H9 (cell line): ENCODE results near the gene DACT2. TPM values are rescaled to one million over a fixed set of nuclear protein-coding genes. Genes with fewer than 3 reads are reported as not detected.
A peak's percentile ranks its signal among the peaks of the same experiment; 100 is the strongest.

ENCODE experiments used
- DNase-seq: peaks from one replicate; pipeline ENCODE4 v3.0.0-alpha.2; 2017
- H2AFZ ChIP-seq: one replicate; pipeline ENCODE4 v1.6.1; 2013; ENCODE audit warnings: mild to moderate bottlenecking, low read length, control low read depth, moderate library complexity
- H2AK5ac ChIP-seq: 2 replicates; pipeline ENCODE4 v1.6.1; 2013; ENCODE audit warnings: low read length, control low read depth, mixed read lengths; ENCODE audit not compliant: insufficient read length
- H2BK120ac ChIP-seq: one replicate; pipeline ENCODE4 v1.6.1; 2013; ENCODE audit warnings: low read depth, mild to moderate bottlenecking, low read length, control low read depth, inconsistent platforms; ENCODE audit not compliant: poor library complexity, severe bottlenecking
- H2BK12ac ChIP-seq: 2 replicates; pipeline ENCODE4 v1.6.1; 2013; ENCODE audit warnings: low read length, control low read depth, mixed read lengths, low read depth; ENCODE audit not compliant: insufficient read length
- H2BK15ac ChIP-seq: 2 replicates; pipeline ENCODE4 v1.6.1; 2013; ENCODE audit warnings: low read depth, low read length, control low read depth
- H2BK20ac ChIP-seq: one replicate; pipeline ENCODE4 v1.6.1; 2013; ENCODE audit warnings: low read depth, mild to moderate bottlenecking, low read length, control low read depth, inconsistent platforms; ENCODE audit not compliant: poor library complexity, severe bottlenecking
- H2BK5ac ChIP-seq: 2 replicates; pipeline ENCODE4 v1.6.1; 2013; ENCODE audit warnings: low read length, control low read depth, mixed read lengths; ENCODE audit not compliant: insufficient read length
- H3K14ac ChIP-seq: 2 replicates; pipeline ENCODE4 v1.6.1; 2013; ENCODE audit warnings: low read length, control low read depth; ENCODE audit not compliant: insufficient read depth
- H3K18ac ChIP-seq: 2 replicates; pipeline ENCODE4 v1.6.1; 2013; ENCODE audit warnings: low read depth, mild to moderate bottlenecking, mixed read lengths, low read length, control low read depth; ENCODE audit not compliant: insufficient read length
- H3K23ac ChIP-seq: 2 replicates; pipeline ENCODE4 v1.6.1; 2013; ENCODE audit warnings: low read length, control low read depth, mixed read lengths, low read depth; ENCODE audit not compliant: insufficient read length
- H3K23me2 ChIP-seq: 2 replicates; pipeline ENCODE4 v1.6.1; 2013; ENCODE audit warnings: low read depth, mild to moderate bottlenecking, mixed read lengths, low read length, control low read depth; ENCODE audit not compliant: insufficient read length, poor library complexity, severe bottlenecking
- H3K27ac ChIP-seq: 2 replicates; pipeline ENCODE4 v1.5.1; 2013; ENCODE audit warnings: low read length, control low read depth, mixed read lengths, low read depth; ENCODE audit not compliant: insufficient read length
- H3K27me3 ChIP-seq: 2 replicates; pipeline ENCODE4 v1.6.1; 2013; ENCODE audit warnings: low read length, control low read depth, inconsistent platforms; ENCODE audit not compliant: insufficient read depth
- H3K4ac ChIP-seq: 2 replicates; pipeline ENCODE4 v1.6.1; 2013; ENCODE audit warnings: low read depth, mild to moderate bottlenecking, control low read depth, inconsistent platforms, low read length, moderate library complexity
- H3K4me1 ChIP-seq: 2 replicates; pipeline ENCODE4 v1.6.1; 2013; ENCODE audit warnings: low read length, control low read depth, inconsistent platforms; ENCODE audit not compliant: insufficient read depth
- H3K4me2 ChIP-seq: 2 replicates; pipeline ENCODE4 v1.6.1; 2013; ENCODE audit warnings: low read length, control low read depth, mixed read lengths; ENCODE audit not compliant: insufficient read length, insufficient read depth
- H3K56ac ChIP-seq: 2 replicates; pipeline ENCODE4 v1.6.1; 2013; ENCODE audit warnings: low read depth, mild to moderate bottlenecking, mixed read lengths, low read length, control low read depth; ENCODE audit not compliant: insufficient read length
- H3K79me1 ChIP-seq: 2 replicates; pipeline ENCODE4 v1.6.1; 2013; ENCODE audit warnings: low read depth, mild to moderate bottlenecking, moderate library complexity, low read length, control low read depth, inconsistent platforms; ENCODE audit not compliant: insufficient read depth, poor library complexity, severe bottlenecking
- H3K79me2 ChIP-seq: 2 replicates; pipeline ENCODE4 v1.6.1; 2013; ENCODE audit warnings: low read length, control low read depth, inconsistent platforms; ENCODE audit not compliant: insufficient read depth
- H3K9ac ChIP-seq: 2 replicates; pipeline ENCODE4 v1.6.1; 2013; ENCODE audit warnings: low read length, control low read depth, mixed read lengths; ENCODE audit not compliant: insufficient read length; ENCODE audit errors: extremely low read depth
- H3K9me3 ChIP-seq: one replicate; pipeline ENCODE4 v1.6.1; 2013; ENCODE audit warnings: low read depth, low read length, inconsistent platforms; ENCODE audit not compliant: control insufficient read depth
- H3T11ph ChIP-seq: one replicate; pipeline ENCODE4 v1.6.1; 2013; ENCODE audit warnings: mild to moderate bottlenecking, low read length, control low read depth, inconsistent platforms
- H4K20me1 ChIP-seq: one replicate; pipeline ENCODE4 v1.6.1; 2013; ENCODE audit not compliant: control insufficient read depth, insufficient read length, insufficient read depth
- H4K5ac ChIP-seq: 2 replicates; pipeline ENCODE4 v1.6.1; 2013; ENCODE audit warnings: low read depth, mild to moderate bottlenecking, mixed read lengths, low read length, control low read depth; ENCODE audit not compliant: insufficient read length
- H4K8ac ChIP-seq: replicated peaks from 2 replicates; pipeline ENCODE4 v1.6.1; 2013; ENCODE audit warnings: low read length, control low read depth, mixed read lengths, low read depth; ENCODE audit not compliant: insufficient read length
- H4K91ac ChIP-seq: 2 replicates; pipeline ENCODE4 v1.6.1; 2013; ENCODE audit warnings: low read depth, mild to moderate bottlenecking, moderate library complexity, mixed read lengths, low read length, control low read depth; ENCODE audit not compliant: insufficient read length
- H3K27ac Mint-ChIP-seq, 3 experiments: 2 replicates in 2 of 3; 3 replicates in 1 of 3; pipeline ENCODE4 v1.8.0; 2020 to 2021; ENCODE audit warnings: mixed read lengths in 3 of 3, mild to moderate bottlenecking in 1 of 3, moderate library complexity in 1 of 3
- H3K27me3 Mint-ChIP-seq: 2 replicates; pipeline ENCODE4 v1.8.0; 2021; ENCODE audit warnings: low read depth, mild to moderate bottlenecking, moderate library complexity, mixed read lengths
- H3K36me3 Mint-ChIP-seq, 3 experiments: 2 replicates in 2 of 3; 3 replicates in 1 of 3; pipeline ENCODE4 v1.8.0; 2020 to 2021; ENCODE audit warnings: low read depth in 3 of 3, mixed read lengths in 3 of 3; ENCODE audit not compliant: insufficient read depth in 1 of 3
- H3K4me1 Mint-ChIP-seq, 2 experiments: 2 replicates each; pipeline ENCODE4 v1.8.0; 2020; ENCODE audit warnings: mixed read lengths in 2 of 2
- H3K4me3 Mint-ChIP-seq, 2 experiments: 2 replicates in 1 of 2; 3 replicates in 1 of 2; pipeline ENCODE4 v1.8.0; 2020 to 2021; ENCODE audit warnings: mild to moderate bottlenecking in 2 of 2, mixed read lengths in 2 of 2, moderate library complexity in 1 of 2
- H3K9me3 Mint-ChIP-seq, 2 experiments: 2 replicates in 1 of 2; 3 replicates in 1 of 2; pipeline ENCODE4 v1.8.0; 2020; ENCODE audit warnings: mild to moderate bottlenecking in 2 of 2, mixed read lengths in 2 of 2, moderate library complexity in 1 of 2
- WGBS: extraction: QIAGEN DNeasy Blood & Tissue Kit; methylation state at CpG from one replicate; pipeline ENCODE4 v1.1.7; 2013; ENCODE audit warnings: missing lambda C conversion rate, low lambda C conversion rate, mixed read lengths; ENCODE audit not compliant: insufficient read length; ENCODE audit errors: extremely low coverage; 5-methylcytosine and 5-hydroxymethylcytosine counted together
- total RNA-seq: library from RNA; stranded (reverse); gene quantifications from 2 replicates; pipeline ENCODE4 v1.2.1, GENCODE V29; 2021
- TF ChIP-seq, protein P1 (sequence below): fragments of 200-600 bp; sonication (generic); conservative IDR thresholded peaks from 3 replicates; pipeline ENCODE4 v1.8.0; 2021; ENCODE audit warnings: antibody characterized with exemption, mild to moderate bottlenecking

DACT2 gene
- total RNA-seq, 1 experiment from 2014 or later: 1.8 TPM

GRCh38 chr6:168301648-168302398 lies 17.8 kb downstream of the DACT2 start:
- Mint-ChIP-seq H3K4me1 (peaks cover 37 to 40% of the 10 kb centered on the region in 2 experiments), H3K9me3 (no peaks in the 10 kb centered on the region), H3K4me3 (peak overlapping the region; percentile 14 to 61; a peak in 4 of 5 replicates), H3K27me3 (peaks cover 88% of the 10 kb centered on the region), H3K36me3 (peaks cover 0 to 3% (median 2%) of the 10 kb centered on the region in 3 experiments; a peak in 5 of 7 replicates), H3K27ac (peak overlapping the region in 1 of 3 experiments; percentile 33; a peak in 2 of 7 replicates)
- no peak overlapping the region for H3K27ac ChIP-seq
- no peak overlapping the region for H2AK5ac ChIP-seq
- no peak overlapping the region for H3K4ac ChIP-seq
- H3K4me2 ChIP-seq: peak overlapping the region; percentile 39
- H2BK20ac ChIP-seq: no peak overlapping the region
- H3K4me1 ChIP-seq: peaks cover 8% of the 10 kb centered on the region; the same call in 1 of the 2 replicates
- H3K23ac ChIP-seq: no peak overlapping the region
- H3K79me2 ChIP-seq: no peaks in the 10 kb centered on the region
- H4K8ac ChIP-seq: no peak overlapping the region
- no peaks in the 10 kb centered on the region for H3K9me3 ChIP-seq
- peak; percentile 60 for DNase-seq
- TF ChIP-seq, protein P1, sequence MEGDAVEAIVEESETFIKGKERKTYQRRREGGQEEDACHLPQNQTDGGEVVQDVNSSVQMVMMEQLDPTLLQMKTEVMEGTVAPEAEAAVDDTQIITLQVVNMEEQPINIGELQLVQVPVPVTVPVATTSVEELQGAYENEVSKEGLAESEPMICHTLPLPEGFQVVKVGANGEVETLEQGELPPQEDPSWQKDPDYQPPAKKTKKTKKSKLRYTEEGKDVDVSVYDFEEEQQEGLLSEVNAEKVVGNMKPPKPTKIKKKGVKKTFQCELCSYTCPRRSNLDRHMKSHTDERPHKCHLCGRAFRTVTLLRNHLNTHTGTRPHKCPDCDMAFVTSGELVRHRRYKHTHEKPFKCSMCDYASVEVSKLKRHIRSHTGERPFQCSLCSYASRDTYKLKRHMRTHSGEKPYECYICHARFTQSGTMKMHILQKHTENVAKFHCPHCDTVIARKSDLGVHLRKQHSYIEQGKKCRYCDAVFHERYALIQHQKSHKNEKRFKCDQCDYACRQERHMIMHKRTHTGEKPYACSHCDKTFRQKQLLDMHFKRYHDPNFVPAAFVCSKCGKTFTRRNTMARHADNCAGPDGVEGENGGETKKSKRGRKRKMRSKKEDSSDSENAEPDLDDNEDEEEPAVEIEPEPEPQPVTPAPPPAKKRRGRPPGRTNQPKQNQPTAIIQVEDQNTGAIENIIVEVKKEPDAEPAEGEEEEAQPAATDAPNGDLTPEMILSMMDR: no peak
- H4K5ac ChIP-seq: no peak overlapping the region
- no peaks in the 10 kb centered on the region for H3K79me1 ChIP-seq
- H3T11ph ChIP-seq: no peak overlapping the region
- H2BK5ac ChIP-seq: no peak overlapping the region
- no peak overlapping the region for H3K56ac ChIP-seq
- no peaks in the 10 kb centered on the region for H3K23me2 ChIP-seq
- H3K14ac ChIP-seq: peak overlapping the region; percentile 60; the same call in 1 of the 2 replicates
- no peak overlapping the region for H2BK120ac ChIP-seq
- no CpG with 5 or more reads among the region's 16 CpGs for WGBS
- no peak overlapping the region for H4K91ac ChIP-seq
- H2AFZ ChIP-seq: no peak overlapping the region
- H3K27me3 ChIP-seq: no peaks in the 10 kb centered on the region
- H4K20me1 ChIP-seq: no peaks in the 10 kb centered on the region
- H2BK12ac ChIP-seq: no peak overlapping the region
- H3K9ac ChIP-seq: no peak overlapping the region
- H3K18ac ChIP-seq: no peak overlapping the region
- no peak overlapping the region for H2BK15ac ChIP-seq
